GM12874 (cell line): ENCODE data around the gene CALN1.

Experiments
- TF ChIP-seq, protein P1 (sequence below): IDR thresholded peaks from 2 replicates; pipeline ENCODE4 v1.5.1; 2011; ENCODE audit warnings: low read depth, mild to moderate bottlenecking, control low read depth, low read length, moderate library complexity; ENCODE audit not compliant: insufficient read depth

Gene CALN1

DNA sequence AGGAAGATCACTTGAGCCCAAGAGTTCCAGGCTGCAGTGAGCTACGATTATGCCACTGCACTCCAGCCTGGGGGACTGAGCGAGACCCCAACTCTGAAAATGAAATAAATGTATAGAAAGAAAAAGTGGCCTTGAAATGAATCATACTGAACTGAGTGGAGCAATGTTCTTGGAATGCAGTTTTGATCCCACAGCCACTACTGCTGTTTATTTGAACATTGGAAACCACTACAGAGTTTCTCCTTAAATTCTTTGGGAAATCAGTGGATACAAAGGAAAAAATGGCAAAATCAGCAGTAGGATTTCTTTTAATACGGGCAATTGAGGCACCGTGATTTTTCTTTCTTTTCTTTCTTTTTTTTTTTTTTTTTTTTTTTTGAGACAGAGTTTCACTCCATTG, 642.8 kb downstream of the CALN1 start:
- TF ChIP-seq, protein P1, sequence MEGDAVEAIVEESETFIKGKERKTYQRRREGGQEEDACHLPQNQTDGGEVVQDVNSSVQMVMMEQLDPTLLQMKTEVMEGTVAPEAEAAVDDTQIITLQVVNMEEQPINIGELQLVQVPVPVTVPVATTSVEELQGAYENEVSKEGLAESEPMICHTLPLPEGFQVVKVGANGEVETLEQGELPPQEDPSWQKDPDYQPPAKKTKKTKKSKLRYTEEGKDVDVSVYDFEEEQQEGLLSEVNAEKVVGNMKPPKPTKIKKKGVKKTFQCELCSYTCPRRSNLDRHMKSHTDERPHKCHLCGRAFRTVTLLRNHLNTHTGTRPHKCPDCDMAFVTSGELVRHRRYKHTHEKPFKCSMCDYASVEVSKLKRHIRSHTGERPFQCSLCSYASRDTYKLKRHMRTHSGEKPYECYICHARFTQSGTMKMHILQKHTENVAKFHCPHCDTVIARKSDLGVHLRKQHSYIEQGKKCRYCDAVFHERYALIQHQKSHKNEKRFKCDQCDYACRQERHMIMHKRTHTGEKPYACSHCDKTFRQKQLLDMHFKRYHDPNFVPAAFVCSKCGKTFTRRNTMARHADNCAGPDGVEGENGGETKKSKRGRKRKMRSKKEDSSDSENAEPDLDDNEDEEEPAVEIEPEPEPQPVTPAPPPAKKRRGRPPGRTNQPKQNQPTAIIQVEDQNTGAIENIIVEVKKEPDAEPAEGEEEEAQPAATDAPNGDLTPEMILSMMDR = no peak

DNA sequence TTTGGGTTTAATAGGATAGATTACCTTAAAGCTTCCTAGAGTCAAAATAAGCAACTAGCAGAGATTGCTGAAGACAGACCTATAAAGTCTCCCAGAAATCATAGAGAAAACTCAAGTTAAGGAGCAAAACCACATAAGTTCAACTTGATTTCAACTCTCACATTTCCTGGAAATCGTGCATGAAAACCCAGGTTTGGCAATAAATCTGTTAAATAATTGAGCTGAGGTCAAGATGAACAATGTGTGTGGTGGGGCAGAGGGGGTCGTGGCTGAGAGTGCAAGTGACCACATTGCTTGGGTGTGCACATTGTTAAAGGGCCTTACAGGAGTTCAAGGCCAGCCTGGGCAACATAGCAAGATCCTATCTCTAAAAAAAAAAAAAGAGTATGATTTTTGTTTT, 643.7 kb downstream of the CALN1 start:
- TF ChIP-seq, protein P1 = no peak

GRCh38 chr7:71766016-71766415, 646.1 kb downstream of the CALN1 start:
- TF ChIP-seq, protein P1 = no peak

GRCh38 chr7:71761336-71761735, 650.8 kb downstream of the CALN1 start:
- TF ChIP-seq, protein P1 = no peak

- TF ChIP-seq, protein P1 = no peak
Observed at GRCh38 chr7:71754828-71755227, 657.3 kb downstream of the CALN1 start.

- TF ChIP-seq, protein P1 = no peak
Observed at GRCh38 chr7:71753956-71754664, 658.0 kb downstream of the CALN1 start.

- TF ChIP-seq, protein P1 = no peak
Observed at GRCh38 chr7:71753236-71753635, 658.9 kb downstream of the CALN1 start.
